Pancreas (tissue), 10 donors: ENCODE results near the gene KCNK4. TPM values are rescaled to one million over a fixed set of nuclear protein-coding genes. Genes with fewer than 3 reads are reported as not detected.

Experiments used
- ATAC-seq, 4 donors: fragments of 200-7000 bp; cut with Tn5 transposase; one replicate each; pipeline versions ENCODE4 v1.8.0 to v1.9.1; 2020; ENCODE audit warnings: mild to moderate bottlenecking in 4 of 4, moderate library complexity in 4 of 4
- DNase-seq, 6 donors: peaks; one replicate each; pipeline ENCODE4 v3.0.0-alpha.2; 2020
- FAIRE-seq: peaks from 2 replicates; lab custom pipeline; 2012; peaks lifted over from hg19 to GRCh38; lab: Jason Lieb, UNC
- H3K27ac ChIP-seq, 4 donors: fragments of 200-600 bp; sonication (generic); 1 replicate in 3 of 4; 2 replicates in 1 of 4; pipeline versions ENCODE4 v1.5.0 to v1.8.0; 2020
- H3K27me3 ChIP-seq, 4 donors: fragments of 200-600 bp; one replicate each; pipeline ENCODE4 v1.8.0; 2021
- H3K36me3 ChIP-seq, 3 donors: fragments of 200-600 bp; sonication (generic) in 1 of 3; one replicate each; pipeline versions ENCODE4 v1.5.0 to v1.8.0; 2020 to 2021
- H3K4me1 ChIP-seq, 3 donors: fragments of 200-600 bp; one replicate each; pipeline ENCODE4 v1.8.0; 2021
- H3K4me3 ChIP-seq, 4 donors: fragments of 200-600 bp; sonication (generic) in 2 of 4; one replicate each; pipeline versions ENCODE4 v1.5.0 to v1.8.0; 2020 to 2021
- H3K9me3 ChIP-seq, 4 donors: fragments of 200-600 bp; one replicate each; pipeline ENCODE4 v1.8.0; 2021
- CTCF ChIP-seq, 4 donors: fragments of 200-600 bp; sonication (generic) in 3 of 4; IDR thresholded peaks; one replicate each; pipeline versions ENCODE4 v1.5.0 to v1.8.0; 2021; ENCODE audit warnings: antibody characterized with exemption in 4 of 4
- WGBS, 2 donors: extraction: QIAGEN DNeasy Blood & Tissue Kit; methylation state at CpG; one replicate each; pipeline ENCODE4 v1.1.7; 2013; 5-methylcytosine and 5-hydroxymethylcytosine counted together
- intact Hi-C, 3 donors: fragments of 100-400 bp; cut with DNase I; formaldehyde crosslinking; loops; one replicate each; pipeline versions ENCODE4 v1.11.1 to v1.14.2; 2022
- polyA plus RNA-seq, 2 donors: library from polyadenylated mRNA; stranded (reverse); fragments of 200-250 nt; gene quantifications; one replicate each; pipeline ENCODE4 v1.2.3, GENCODE V29; 2013
- total RNA-seq, 6 donors: library from RNA; stranded (reverse); fragmentation: NEBNext Ultra II Directional in 4 of 6; extraction: Animal tissue kit (Norgen Biotek cat#: 25700) in 4 of 6; gene quantifications; one replicate each; pipeline versions ENCODE4 v1.2.1 to v1.2.4, GENCODE V29; 2021 to 2023
- donor health status: healthy with polysubstance abuse.
- donor health status: DM: no; HTN: no; CAD: no; lungs with moderate emphysema.
- donor health status: DM: no; HTN: no; CAD: no.
- donor health status: control.
- donor health status: control.
- donor health status: Bipolar disorder and iron deficiency.
- donor health status: DM: yes; HTN: yes; CAD: no.
- donor health status: DM: no; HTN: no; CAD: no.
- donor health status: DM: no; HTN: no; CAD: no.
- donor health status: DM: yes; HTN: yes; CAD: no.

The KCNK4 gene
- total and polyA plus RNA-seq, 8 donors = not detected

- TF ChIP-seq CTCF (IDR thresholded peaks at IDR 0.05) = peak in 2 of 4 donors; percentile 25 to 41
- Histone ChIP-seq H3K27me3 (no peaks in the 10 kb centered on the region), H3K27ac (peak overlapping the region; percentile 43 to 65 (median 56)), H3K4me1 (peaks cover 0 to 4% (median 3%) of the 10 kb centered on the region in 3 donors), H3K36me3 (no peaks in the 10 kb centered on the region), H3K4me3 (peak overlapping the region in 2 of 4 donors; percentile 27 to 40), H3K9me3 (no peaks in the 10 kb centered on the region)
- ATAC-seq (peak; percentile 97 to 98 (median 97)), FAIRE-seq (no peak), DNase-seq (peak; percentile 92 to 98 (median 97))
- intact Hi-C loops = no loop called here
- 21 to 25% methylated on average over 52 to 55 of the region's 55 CpGs for WGBS, 2 donors
These were observed 51.0 kb downstream of the KCNK4 start for GRCh38 chr11:64341851-64342791.

GRCh38 chr11:64342869-64343745 lies 52.0 kb downstream of the KCNK4 start:
- ATAC-seq = peak in 3 of 4 donors; percentile 32 to 55 (median 49)
- TF ChIP-seq CTCF (IDR thresholded peaks at IDR 0.05) = no peak
- Histone ChIP-seq H3K9me3 (no peaks in the 10 kb centered on the region), H3K27ac (no peak overlapping the region), H3K36me3 (no peaks in the 10 kb centered on the region), H3K4me3 (peak overlapping the region in 2 of 4 donors; percentile 27 to 40), H3K4me1 (peaks cover 0 to 4% (median 3%) of the 10 kb centered on the region in 3 donors), H3K27me3 (no peaks in the 10 kb centered on the region)
- intact Hi-C loops = no loop called here
- peak in 2 of 6 donors; percentile 49 to 75 for DNase-seq
- 56 to 59% methylated on average over 28 to 29 of the region's 29 CpGs for WGBS, 2 donors
- FAIRE-seq = no peak

- FAIRE-seq (no peak), DNase-seq (peak in 2 of 6 donors; percentile 59 to 79), ATAC-seq (no peak)
- no peak overlapping the region for H3K27ac ChIP-seq
- intact Hi-C loops = no loop called here
- H3K4me1 ChIP-seq = peaks cover 0 to 4% (median 3%) of the 10 kb centered on the region in 3 donors
- no peaks in the 10 kb centered on the region for H3K9me3 ChIP-seq
- H3K36me3 ChIP-seq = no peaks in the 10 kb centered on the region
- no peaks in the 10 kb centered on the region for H3K27me3 ChIP-seq
- 70 to 71% methylated on average over 18 of the region's 18 CpGs for WGBS, 2 donors
- TF ChIP-seq CTCF (IDR thresholded peaks at IDR 0.05) = no peak
- no peak overlapping the region for H3K4me3 ChIP-seq
These were observed 52.9 kb downstream of the KCNK4 start for GRCh38 chr11:64343767-64344559.

GRCh38 chr11:64344787-64345186 lies 53.7 kb downstream of the KCNK4 start:
- TF ChIP-seq CTCF (IDR thresholded peaks at IDR 0.05) = no peak
- FAIRE-seq (no peak), DNase-seq (no peak), ATAC-seq (no peak)
- H3K9me3 ChIP-seq = no peaks in the 10 kb centered on the region
- H3K4me1 ChIP-seq = peaks cover 0 to 4% (median 3%) of the 10 kb centered on the region in 3 donors
- H3K27ac ChIP-seq = no peak overlapping the region
- no peaks in the 10 kb centered on the region for H3K36me3 ChIP-seq
- 94 to 96% methylated on average over 28 of the region's 28 CpGs for WGBS, 2 donors
- intact Hi-C loops = no loop called here
- H3K27me3 ChIP-seq = no peaks in the 10 kb centered on the region
- no peak overlapping the region for H3K4me3 ChIP-seq
